ENCODE measurements around the gene ATL1. TPM values are rescaled to one million over a fixed set of nuclear protein-coding genes. Genes with fewer than 3 reads are reported as not detected.

ATL1 gene
- total and polyA plus RNA-seq, 5 experiments from 2014 or later: 3.1 to 7.1 (median 3.9) TPM

Other genes starting within 250 kb of the ATL1 start
- gene L2HGDH, start 247.9 kb upstream of the ATL1 start, total RNA-seq: 1 to 10 TPM; 5.0 to 6.5 TPM
- gene L2HGDH, start 247.9 kb upstream of the ATL1 start, polyA plus RNA-seq: 1 to 10 TPM; 2.8 to 5.6 (median 5.3) TPM
- gene DMAC2L, start 247.8 kb upstream of the ATL1 start, total RNA-seq: 10 to 100 TPM; 21.7 to 22.2 TPM
- 10 to 100 TPM; 15.7 to 19.4 (median 18.7) TPM for gene DMAC2L, start 247.8 kb upstream of the ATL1 start, polyA plus RNA-seq
- gene CDKL1, start 163.3 kb upstream of the ATL1 start, total RNA-seq: 1 to 10 TPM; 3.9 to 7.0 TPM
- 1 to 10 TPM in 2 of 3 donors, under 1 TPM in 1; 0.90 to 9.0 (median 1.5) TPM for gene CDKL1, start 163.3 kb upstream of the ATL1 start, polyA plus RNA-seq
- gene MAP4K5, start 27.6 kb upstream of the ATL1 start, total RNA-seq: 10 to 100 TPM; 51.1 to 55.5 TPM
- gene MAP4K5, start 27.6 kb upstream of the ATL1 start, polyA plus RNA-seq: 10 to 100 TPM; 12.1 to 20.4 (median 17.2) TPM
- gene SAV1, start 108.2 kb downstream of the ATL1 start, total RNA-seq: 10 to 100 TPM; 10.5 to 11.0 TPM
- 1 to 10 TPM; 5.7 to 7.2 (median 5.8) TPM for gene SAV1, start 108.2 kb downstream of the ATL1 start, polyA plus RNA-seq

Data from naive thymus-derived CD8-positive, alpha-beta T cell (primary cell).